Brain pericyte (primary cell): ENCODE measurements around the gene METTL5.

Experiments
- DNase-seq: peaks from one replicate; pipeline ENCODE4 v3.0.0-alpha.2; 2012; ENCODE audit warnings: low read depth, low spot score

The METTL5 gene

GRCh38 chr2:169781249-169782013 is 43.3 kb downstream of the METTL5 start:
- no peak for DNase-seq

GRCh38 chr2:169778446-169778845 is 46.3 kb downstream of the METTL5 start:
- DNase-seq = no peak

- peak; percentile 64 for DNase-seq
These were observed 48.4 kb downstream of the METTL5 start for GRCh38 chr2:169776252-169776761.

DNA sequence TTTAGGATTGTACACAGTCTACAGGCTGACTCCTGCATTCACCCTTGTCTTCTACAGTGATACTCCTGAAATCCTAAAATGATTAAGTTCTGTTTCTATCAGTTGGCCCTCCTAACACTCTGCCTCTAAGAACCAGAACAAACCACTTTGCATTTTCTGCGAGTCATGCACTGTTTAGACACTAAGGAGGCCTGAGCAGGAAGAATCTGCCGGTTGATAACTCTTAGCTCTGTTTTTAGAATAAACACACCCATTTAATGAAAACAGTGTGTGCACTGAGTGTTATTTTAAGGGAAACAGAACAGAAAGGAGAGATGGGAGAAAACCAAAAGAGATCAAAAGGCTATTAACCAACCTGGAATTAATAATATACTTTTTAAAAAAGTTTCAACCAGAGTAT is 48.9 kb downstream of the METTL5 start:
- peak; percentile 68 for DNase-seq

DNA sequence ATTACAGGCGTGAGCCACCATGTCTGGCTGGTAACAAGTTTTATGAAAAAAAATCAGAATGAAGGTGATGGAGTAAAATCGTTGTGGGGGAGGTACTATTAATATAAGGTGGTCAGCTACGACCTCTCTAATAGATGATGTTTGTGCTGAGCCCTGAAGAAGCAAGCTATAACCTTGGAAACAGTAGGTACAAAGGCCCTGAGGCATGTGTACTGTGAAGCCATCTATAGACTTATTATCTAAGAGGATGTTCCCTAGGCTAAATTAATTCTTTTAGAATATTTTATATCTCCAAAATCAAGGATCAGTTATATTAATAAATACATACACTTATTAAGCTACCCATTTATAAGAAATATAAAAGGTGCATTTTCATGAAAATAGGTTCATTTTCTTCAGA is 49.4 kb downstream of the METTL5 start:
- no peak for DNase-seq

- no peak for DNase-seq
These were observed 52.1 kb downstream of the METTL5 start for GRCh38 chr2:169772651-169773050.

GRCh38 chr2:169771612-169772011 is 53.1 kb downstream of the METTL5 start:
- no peak for DNase-seq

- no peak for DNase-seq
These were observed 53.7 kb downstream of the METTL5 start for GRCh38 chr2:169771021-169771420.

DNA sequence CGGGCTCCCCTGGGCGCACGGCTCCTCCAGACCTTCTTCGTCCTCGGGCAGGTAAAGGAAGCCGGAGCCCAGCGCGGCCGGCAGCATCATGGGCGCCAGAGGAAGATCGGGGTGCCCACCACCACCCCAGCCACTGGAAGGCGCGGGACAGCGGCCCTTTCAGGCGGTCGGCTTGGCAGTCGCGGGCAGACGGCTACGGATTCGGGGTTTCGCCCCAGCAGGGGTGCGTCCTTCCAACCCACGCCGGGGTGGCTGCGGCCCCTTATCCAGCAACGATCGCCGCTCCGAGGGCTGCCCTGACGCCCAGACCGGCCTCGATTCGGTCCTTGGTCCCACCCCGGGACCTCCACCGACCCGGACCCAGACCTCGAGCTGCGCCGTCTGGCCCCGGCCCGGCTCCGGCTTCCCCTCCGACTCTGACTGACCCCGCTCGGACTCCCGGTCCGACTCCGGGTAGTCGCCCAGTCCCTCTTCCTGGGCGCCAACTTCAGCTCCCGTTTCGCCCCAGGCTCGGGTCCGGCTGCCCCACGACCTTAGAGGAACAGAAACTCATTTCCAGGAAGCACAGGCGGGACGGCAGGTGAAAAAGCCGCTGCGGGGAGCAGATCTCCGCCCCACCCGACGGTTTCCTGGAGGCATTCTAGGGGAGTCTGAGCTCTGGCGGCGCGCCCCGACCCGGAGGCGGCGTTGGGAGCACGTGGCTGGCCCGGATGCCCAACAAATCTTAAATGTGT is 56.3 kb downstream of the METTL5 start:
- no peak for DNase-seq

- DNase-seq = no peak
These were observed 57.3 kb downstream of the METTL5 start for GRCh38 chr2:169767243-169767888.

GRCh38 chr2:169765523-169765922 is 59.2 kb downstream of the METTL5 start:
- DNase-seq = no peak

GRCh38 chr2:169761970-169762292 is 62.8 kb downstream of the METTL5 start:
- DNase-seq = no peak
